AG09319 (cell line): Measurements from ENCODE around the gene TADA2B.
"Not testable (repeated sequence)": the region's sequence is repeated elsewhere in the genome, so short reads cannot be mapped to it uniquely, and the experiment has no call there.

Source experiments
- DNase-seq: peaks from one replicate; pipeline ENCODE4 v3.0.0-alpha.2; 2010; ENCODE audit warnings: low read depth; ENCODE audit errors: extremely low read depth
- CTCF ChIP-seq: IDR thresholded peaks from 2 replicates; pipeline ENCODE4 v1.5.1; 2011; ENCODE audit warnings: low read depth, mild to moderate bottlenecking, inconsistent platforms, low read length, moderate library complexity

Gene TADA2B

GRCh38 chr4:7095611-7096155 is 52.5 kb downstream of the TADA2B start:
- TF ChIP-seq CTCF: no peak
- no peak for DNase-seq

DNA sequence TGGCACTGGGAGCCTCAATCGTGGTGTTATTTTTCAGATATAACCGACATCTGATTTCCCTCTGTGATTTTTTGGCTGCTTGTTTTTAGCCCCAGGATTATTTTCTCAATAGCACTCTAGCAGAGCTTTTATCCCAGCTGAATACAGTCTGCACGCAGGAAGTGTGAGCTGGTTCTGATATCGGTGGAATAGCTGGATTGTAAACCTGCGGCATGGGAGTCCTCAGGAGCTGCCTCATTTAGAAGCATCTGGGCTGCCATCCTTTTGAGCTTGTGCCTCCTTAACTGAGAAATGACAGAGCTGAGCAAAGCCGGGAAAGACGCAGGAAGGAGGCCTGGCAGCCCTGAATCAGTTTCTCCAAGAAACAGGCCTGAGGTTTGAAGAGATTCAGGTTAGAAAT is 53.1 kb downstream of the TADA2B start:
- DNase-seq: no peak
- no peak for TF ChIP-seq CTCF

- peak; percentile 68 for TF ChIP-seq CTCF
- peak; percentile 8 for DNase-seq
These were observed 58.7 kb downstream of the TADA2B start for GRCh38 chr4:7101692-7102515.

- DNase-seq: not testable (repeated sequence)
These were observed 59.3 kb downstream of the TADA2B start for GRCh38 chr4:7102516-7102909.

DNA sequence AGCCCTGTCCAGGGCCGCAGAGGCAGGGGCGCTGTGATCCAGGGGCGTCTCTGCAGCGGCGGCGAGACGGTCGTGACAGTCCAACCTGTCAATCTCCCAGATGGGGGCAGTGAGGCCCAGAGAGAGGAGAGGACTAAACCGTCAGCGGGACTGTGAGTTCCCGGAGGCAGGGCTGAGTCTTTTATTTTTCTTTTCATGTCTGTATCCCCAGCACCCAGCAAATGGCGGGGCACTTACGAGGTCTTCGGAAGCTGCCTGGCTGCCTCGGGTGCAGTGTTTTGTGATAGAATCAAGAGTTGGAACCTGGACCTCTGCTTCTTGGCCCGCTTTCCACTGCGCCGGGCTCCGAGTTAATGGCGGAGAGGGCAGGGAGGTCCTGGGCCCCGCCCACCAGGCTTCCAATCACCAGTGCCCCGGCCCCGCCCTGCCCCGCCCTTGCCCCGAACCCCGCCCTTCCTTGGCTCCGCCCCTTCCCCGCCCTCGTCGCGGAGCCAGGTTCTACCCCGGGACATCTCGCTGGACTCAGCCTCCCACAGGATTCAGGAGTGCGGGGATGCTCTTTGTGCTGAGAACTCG is 59.9 kb downstream of the TADA2B start:
- no peak for TF ChIP-seq CTCF

GRCh38 chr4:7103607-7104365 is 60.6 kb downstream of the TADA2B start:
- no peak for TF ChIP-seq CTCF
- no peak for DNase-seq

More for the DNA sequence above, 59.9 kb downstream of the TADA2B start:
- peak; percentile 23 for DNase-seq

- DNase-seq: no peak
These were observed 61.3 kb downstream of the TADA2B start for GRCh38 chr4:7104366-7105031.

More at GRCh38 chr4:7104366-7105031, 61.3 kb downstream of the TADA2B start:
- TF ChIP-seq CTCF: no peak
